Fibroblast of pulmonary artery (primary cell): ENCODE measurements around the gene HOXB3.

Experiments used
- DNase-seq: peaks from one replicate; pipeline ENCODE4 v3.0.0-alpha.2; 2010; ENCODE audit warnings: low read depth
- H3K4me3 ChIP-seq: replicated peaks from 2 replicates; pipeline ENCODE4 v1.5.1; 2011; ENCODE audit warnings: low read depth, mild to moderate bottlenecking, control low read depth, low read length, moderate library complexity
- TF ChIP-seq, protein P1 (sequence below): IDR thresholded peaks from 2 replicates; pipeline ENCODE4 v1.5.1; 2011; ENCODE audit warnings: mild to moderate bottlenecking, control low read depth, low read length, inconsistent platforms; ENCODE audit errors: missing control alignments

Gene HOXB3

DNA sequence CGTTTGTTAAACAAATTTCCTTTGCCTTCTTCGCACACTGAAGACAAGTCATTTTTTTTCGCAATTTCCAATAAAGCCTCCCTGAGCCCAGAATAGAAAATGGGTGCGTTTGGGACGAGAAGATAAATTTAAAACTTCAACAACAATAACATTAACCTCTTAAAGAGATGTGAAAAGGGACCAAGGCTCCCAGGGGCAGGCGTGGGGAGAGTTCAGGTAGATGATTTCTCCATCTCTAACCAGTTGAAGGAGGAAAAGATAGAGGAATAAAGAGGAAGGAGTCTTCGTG, 10.6 kb downstream of the HOXB3 start:
- DNase-seq = no peak
- H3K4me3 ChIP-seq = no peak overlapping the region

DNA sequence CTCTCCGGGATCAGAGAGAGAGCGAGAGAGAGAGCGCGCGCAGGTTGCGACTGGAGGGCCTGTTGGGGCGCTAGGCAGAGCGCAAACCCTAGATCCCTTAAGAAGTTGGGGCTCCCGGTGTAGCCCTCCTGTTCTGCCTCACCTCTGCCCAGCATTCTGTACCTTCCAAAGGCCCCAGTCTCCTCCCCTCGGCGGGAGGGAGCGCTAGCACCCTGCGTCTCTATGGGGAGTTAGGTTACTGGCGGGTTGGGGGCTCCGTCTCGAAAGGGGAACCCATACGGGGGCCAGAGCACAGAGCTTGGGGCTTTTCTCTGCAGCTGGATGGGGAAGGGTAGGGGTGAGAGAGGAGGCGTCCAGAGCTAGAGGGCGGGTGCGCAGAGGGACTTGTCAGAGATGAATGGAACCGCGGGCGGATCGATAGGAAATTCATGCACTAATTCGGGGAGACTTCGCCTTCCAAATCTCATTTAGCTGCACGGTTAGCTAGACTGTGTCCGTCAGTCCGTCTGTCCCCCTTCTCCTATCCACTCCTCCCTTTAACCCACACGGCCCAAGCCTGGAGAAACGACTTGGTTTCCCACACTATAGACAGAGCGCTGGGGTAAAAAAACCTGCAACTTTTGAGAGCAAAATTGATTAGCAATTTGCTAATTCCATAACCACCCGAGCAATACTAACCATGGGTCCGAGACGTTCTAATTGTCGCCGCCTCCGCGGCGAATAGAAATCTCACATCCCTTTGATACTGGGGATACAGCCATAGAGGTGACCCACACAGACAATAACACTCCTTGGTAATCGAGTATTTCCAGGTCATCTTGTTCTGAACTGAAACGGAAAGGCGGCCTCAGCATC, 11.2 kb downstream of the HOXB3 start:
- H3K4me3 ChIP-seq = peak overlapping the region; percentile 54
- no peak for DNase-seq
- TF ChIP-seq, protein P1, sequence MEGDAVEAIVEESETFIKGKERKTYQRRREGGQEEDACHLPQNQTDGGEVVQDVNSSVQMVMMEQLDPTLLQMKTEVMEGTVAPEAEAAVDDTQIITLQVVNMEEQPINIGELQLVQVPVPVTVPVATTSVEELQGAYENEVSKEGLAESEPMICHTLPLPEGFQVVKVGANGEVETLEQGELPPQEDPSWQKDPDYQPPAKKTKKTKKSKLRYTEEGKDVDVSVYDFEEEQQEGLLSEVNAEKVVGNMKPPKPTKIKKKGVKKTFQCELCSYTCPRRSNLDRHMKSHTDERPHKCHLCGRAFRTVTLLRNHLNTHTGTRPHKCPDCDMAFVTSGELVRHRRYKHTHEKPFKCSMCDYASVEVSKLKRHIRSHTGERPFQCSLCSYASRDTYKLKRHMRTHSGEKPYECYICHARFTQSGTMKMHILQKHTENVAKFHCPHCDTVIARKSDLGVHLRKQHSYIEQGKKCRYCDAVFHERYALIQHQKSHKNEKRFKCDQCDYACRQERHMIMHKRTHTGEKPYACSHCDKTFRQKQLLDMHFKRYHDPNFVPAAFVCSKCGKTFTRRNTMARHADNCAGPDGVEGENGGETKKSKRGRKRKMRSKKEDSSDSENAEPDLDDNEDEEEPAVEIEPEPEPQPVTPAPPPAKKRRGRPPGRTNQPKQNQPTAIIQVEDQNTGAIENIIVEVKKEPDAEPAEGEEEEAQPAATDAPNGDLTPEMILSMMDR = no peak

More for the DNA sequence above, 10.6 kb downstream of the HOXB3 start:
- TF ChIP-seq, protein P1 = no peak

DNA sequence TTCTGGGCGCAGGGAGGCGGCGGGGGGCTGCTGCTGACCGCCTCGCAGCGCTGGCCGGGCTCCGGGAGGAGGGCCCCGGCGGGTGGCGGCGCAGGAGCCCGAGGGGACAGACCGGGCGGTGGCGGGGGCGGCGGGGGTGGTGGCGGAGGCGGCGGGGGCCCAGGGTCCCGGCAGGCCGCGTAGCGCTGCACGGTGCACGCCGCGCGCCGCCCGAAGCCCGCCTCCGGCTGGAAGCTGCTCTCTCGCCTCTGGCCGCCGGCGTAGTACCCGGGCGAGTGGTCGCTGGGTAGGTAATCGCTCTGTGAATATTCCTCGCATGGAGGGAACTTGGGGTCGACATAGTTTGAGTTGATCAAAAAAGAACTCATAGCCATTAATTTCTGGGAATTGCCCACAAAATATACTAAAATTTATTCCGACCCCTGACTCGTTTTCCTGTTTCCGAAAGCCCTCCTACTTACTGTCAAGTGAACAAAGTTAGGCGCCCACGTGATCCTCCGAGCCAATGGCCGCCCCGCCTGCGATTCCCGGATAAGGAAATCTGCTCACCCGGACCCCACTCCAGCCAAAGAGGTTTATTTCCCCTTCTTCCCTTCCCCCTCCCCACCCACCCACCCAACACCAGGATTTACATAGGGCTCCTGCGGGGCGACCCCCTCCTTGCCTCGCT, 12.0 kb downstream of the HOXB3 start, which contains the start of gene HOXB4:
HOXB4 (minus strand) TSS at position 405 of the 670 bp plus-strand sequence; CDS start at position 374, 31 bp downstream.
- TF ChIP-seq, protein P1 = no peak
- peak; percentile 56 for DNase-seq
- peak within 1 kb of the TSS; percentile 54 for H3K4me3 ChIP-seq

DNA sequence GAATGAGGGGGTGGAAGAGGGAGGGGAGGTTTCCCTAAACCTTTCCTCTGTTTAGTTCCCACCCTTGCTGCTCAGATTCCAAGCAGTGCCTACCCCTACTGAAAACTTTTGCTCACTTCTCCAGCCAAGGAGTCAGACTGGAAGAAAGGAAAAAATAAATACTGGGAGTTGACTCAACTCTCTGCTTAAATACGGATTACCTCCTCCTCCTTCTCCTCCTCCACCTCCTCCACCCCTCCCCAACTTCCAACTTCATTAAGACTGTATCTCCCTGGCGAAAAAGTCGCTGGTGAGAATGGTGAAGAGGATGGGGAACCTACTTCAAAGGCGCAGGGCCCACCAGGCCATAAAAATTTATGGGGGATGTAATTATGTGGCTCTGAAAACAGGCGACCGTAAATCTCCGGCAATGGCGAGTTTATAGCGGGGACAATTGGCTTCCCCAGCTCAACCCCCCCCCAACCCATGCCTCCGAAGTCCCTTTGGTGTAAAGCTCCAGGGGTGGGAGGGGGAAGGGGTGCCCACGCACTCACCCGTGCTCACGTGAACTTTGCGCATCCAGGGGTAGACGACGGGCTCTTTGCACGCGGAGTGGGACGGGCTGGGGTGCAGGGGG, 12.6 kb downstream of the HOXB3 start:
- TF ChIP-seq, protein P1 = no peak
- H3K4me3 ChIP-seq = peak overlapping the region; percentile 54
- no peak for DNase-seq

DNA sequence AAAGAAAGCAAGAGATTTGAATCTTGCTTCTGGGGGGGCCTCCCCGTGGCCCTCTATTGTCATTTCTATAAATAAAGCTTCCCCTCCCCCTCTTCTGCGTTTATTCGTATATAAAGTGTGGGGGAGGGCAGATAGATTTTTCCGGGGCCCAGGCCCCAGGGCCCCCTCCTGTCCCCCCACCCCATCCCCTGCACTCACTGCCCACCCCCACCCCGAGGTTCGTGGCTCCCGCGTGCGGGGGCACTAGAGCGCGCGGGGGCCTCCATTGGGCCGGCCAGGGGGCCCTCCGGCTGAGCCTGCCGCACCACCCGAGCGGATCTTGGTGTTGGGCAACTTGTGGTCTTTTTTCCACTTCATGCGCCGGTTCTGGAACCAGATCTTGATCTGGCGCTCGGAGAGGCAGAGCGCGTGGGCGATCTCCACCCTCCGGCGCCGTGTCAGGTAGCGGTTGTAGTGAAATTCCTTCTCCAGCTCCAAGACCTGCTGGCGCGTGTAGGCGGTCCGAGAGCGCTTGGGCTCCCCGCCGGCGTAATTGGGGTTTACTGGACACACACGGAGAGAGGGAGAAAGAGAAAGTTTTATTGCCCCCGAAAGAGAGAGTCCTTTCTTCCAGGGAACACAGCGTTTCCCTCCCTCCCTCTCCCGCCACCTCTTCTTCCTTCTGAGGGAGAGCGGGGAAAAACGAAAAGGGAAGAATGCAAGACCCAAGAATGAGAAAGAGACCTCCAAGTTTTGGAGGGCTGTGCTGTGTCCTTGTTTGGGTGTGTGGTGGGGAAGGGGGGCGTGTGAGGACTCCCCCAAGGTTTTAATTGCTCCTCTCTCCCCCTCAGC, 13.3 kb downstream of the HOXB3 start:
- H3K4me3 ChIP-seq = peak overlapping the region; percentile 54
- DNase-seq = no peak
- TF ChIP-seq, protein P1 = no peak

DNA sequence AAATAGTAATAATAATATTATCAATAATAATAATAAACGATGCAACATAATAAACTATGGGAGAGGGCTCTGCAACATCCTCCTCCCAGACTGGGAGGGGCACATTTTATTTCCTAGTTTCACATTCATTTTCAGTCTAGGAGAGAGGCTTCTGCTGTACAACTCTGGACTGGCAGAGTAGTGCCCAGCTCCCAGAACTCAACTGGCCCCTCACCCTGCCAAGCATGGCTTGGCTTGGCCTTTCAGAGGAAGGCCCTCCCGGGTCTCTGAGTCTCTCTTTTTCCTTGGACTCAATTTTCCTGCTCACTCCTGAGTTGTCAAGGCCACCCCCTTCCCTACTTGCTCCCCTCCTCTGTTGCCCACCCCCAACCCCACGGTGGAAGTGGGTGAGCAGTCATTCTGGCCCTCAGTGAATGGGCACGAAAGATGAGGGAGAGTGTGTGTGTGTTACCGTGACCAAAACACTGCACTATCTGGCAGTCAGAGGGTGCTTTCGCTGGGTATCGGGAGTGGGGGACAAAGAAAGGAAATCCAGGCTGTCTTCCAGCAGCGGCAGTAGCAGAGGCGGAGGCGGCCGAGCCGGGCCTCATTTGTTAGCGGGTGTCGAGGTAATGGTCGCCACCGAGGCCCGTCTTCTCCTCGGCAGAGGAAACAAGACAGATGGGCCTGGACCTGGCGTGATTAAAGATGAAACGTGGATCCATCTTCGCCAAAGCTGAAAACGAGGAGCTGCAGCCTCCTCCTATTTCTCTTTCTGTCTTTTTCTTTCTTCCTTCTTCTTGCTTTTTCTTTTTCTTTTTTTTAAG, 14.2 kb downstream of the HOXB3 start:
- no peak for DNase-seq
- TF ChIP-seq, protein P1 = no peak
- H3K4me3 ChIP-seq = peak overlapping the region; percentile 17
